Loucy (cell line): ENCODE measurements around the gene WASL.

Experiments used
- H2AFZ ChIP-seq: fragments of 200-600 bp; sonication (generic); 2 replicates; pipeline ENCODE4 v1.6.0; 2016; ENCODE audit warnings: antibody characterized with exemption, mild to moderate bottlenecking, low read length, moderate library complexity
- H3F3A ChIP-seq: fragments of 200-600 bp; 2 replicates; pipeline ENCODE4 v1.6.0; 2016; ENCODE audit warnings: antibody characterized with exemption, low read depth, mild to moderate bottlenecking
- H3K27me3 ChIP-seq: fragments of 200-600 bp; sonication (generic); 2 replicates; pipeline ENCODE4 v1.6.1; 2014; ENCODE audit warnings: low read length, mild to moderate bottlenecking; ENCODE audit not compliant: insufficient read depth, poor library complexity, severe bottlenecking
- H3K36me3 ChIP-seq: fragments of 200-600 bp; sonication (generic); 2 replicates; pipeline ENCODE4 v1.6.1; 2016; ENCODE audit warnings: low read length; ENCODE audit not compliant: insufficient read depth
- H3K4me1 ChIP-seq: fragments of 200-600 bp; sonication (generic); 2 replicates; pipeline ENCODE4 v1.5.1; 2014; ENCODE audit warnings: low read length, mild to moderate bottlenecking; ENCODE audit not compliant: insufficient read depth, poor library complexity, severe bottlenecking
- H3K4me2 ChIP-seq: fragments of 200-600 bp; sonication (generic); 2 replicates; pipeline ENCODE4 v1.6.0; 2014; ENCODE audit warnings: antibody characterized with exemption, low read length, low read depth, mild to moderate bottlenecking; ENCODE audit not compliant: poor library complexity, severe bottlenecking
- H3K4me3 ChIP-seq: fragments of 200-600 bp; sonication (generic); 2 replicates; pipeline ENCODE4 v1.5.1; 2014; ENCODE audit warnings: low read length, mild to moderate bottlenecking, mixed read lengths; ENCODE audit not compliant: poor library complexity, severe bottlenecking
- H3K79me2 ChIP-seq: fragments of 200-600 bp; sonication (generic); 2 replicates; pipeline ENCODE4 v1.6.1; 2014; ENCODE audit warnings: low read length; ENCODE audit not compliant: insufficient read depth
- H3K9ac ChIP-seq: fragments of 200-600 bp; sonication (generic); 2 replicates; pipeline ENCODE4 v1.6.0; 2014; ENCODE audit warnings: mild to moderate bottlenecking, low read depth, low read length, moderate library complexity; ENCODE audit not compliant: poor library complexity, severe bottlenecking
- H3K9me2 ChIP-seq: fragments of 200-600 bp; sonication (generic); replicated peaks from 2 replicates; pipeline ENCODE4 v1.6.1; 2016; ENCODE audit warnings: low read depth, low read length, mixed read lengths
- H3K9me3 ChIP-seq: fragments of 200-600 bp; sonication (generic); 2 replicates; pipeline ENCODE4 v1.6.1; 2014; ENCODE audit warnings: mild to moderate bottlenecking, antibody characterized with exemption, low read length, low read depth; ENCODE audit not compliant: insufficient read depth
- H4K20me1 ChIP-seq: fragments of 200-600 bp; sonication (generic); 2 replicates; pipeline ENCODE4 v1.6.0; 2014; ENCODE audit warnings: antibody characterized with exemption, low read length, mild to moderate bottlenecking; ENCODE audit not compliant: insufficient read depth, poor library complexity, severe bottlenecking
- CTCF ChIP-seq: fragments of 200-600 bp; sonication (generic); conservative IDR thresholded peaks from 2 replicates; pipeline ENCODE4 v1.5.1; 2014; ENCODE audit warnings: mild to moderate bottlenecking, antibody characterized with exemption, low read length
- EZH2phosphoT487 ChIP-seq: fragments of 200-600 bp; IDR thresholded peaks from 2 replicates; pipeline ENCODE4 v1.6.1; 2018; ENCODE audit warnings: antibody characterized with exemption, mild to moderate bottlenecking, moderate library complexity, borderline replicate concordance

The WASL gene

GRCh38 chr7:123687727-123688126, 61.1 kb downstream of the WASL start:
- Histone ChIP-seq H3K9me2 (no peaks in the 10 kb centered on the region), H3K79me2 (no peaks in the 10 kb centered on the region), H3K36me3 (peaks cover 51% of the 10 kb centered on the region; the same call in 1 of the 2 replicates), H4K20me1 (no peaks in the 10 kb centered on the region), H3K27me3 (no peaks in the 10 kb centered on the region), H3K9ac (no peak overlapping the region), H3F3A (no peaks in the 10 kb centered on the region), H3K4me2 (no peak overlapping the region), H3K4me1 (no peaks in the 10 kb centered on the region), H3K9me3 (no peaks in the 10 kb centered on the region), H2AFZ (no peak overlapping the region), H3K4me3 (no peak overlapping the region)
- TF ChIP-seq EZH2phosphoT487 = no peak

GRCh38 chr7:123687161-123687560, 61.6 kb downstream of the WASL start:
- Histone ChIP-seq H4K20me1 (no peaks in the 10 kb centered on the region), H3K9me3 (no peaks in the 10 kb centered on the region), H3K79me2 (no peaks in the 10 kb centered on the region), H3K4me1 (no peaks in the 10 kb centered on the region), H2AFZ (no peak overlapping the region), H3F3A (no peaks in the 10 kb centered on the region), H3K9ac (no peak overlapping the region), H3K27me3 (no peaks in the 10 kb centered on the region), H3K4me3 (no peak overlapping the region), H3K4me2 (no peak overlapping the region), H3K36me3 (peaks cover 46% of the 10 kb centered on the region; the same call in 1 of the 2 replicates), H3K9me2 (no peaks in the 10 kb centered on the region)
- no peak for TF ChIP-seq EZH2phosphoT487
- no peak for TF ChIP-seq CTCF

GRCh38 chr7:123682690-123683089, 66.1 kb downstream of the WASL start:
- H3K27me3 ChIP-seq = no peaks in the 10 kb centered on the region
- TF ChIP-seq CTCF = peak; percentile 68
- TF ChIP-seq EZH2phosphoT487 = no peak
- H3K4me3 ChIP-seq = no peak overlapping the region
- no peaks in the 10 kb centered on the region for H3K9me3 ChIP-seq
- no peak overlapping the region for H3K9ac ChIP-seq
- peaks cover 21% of the 10 kb centered on the region; the same call in 1 of the 2 replicates for H3K36me3 ChIP-seq
- H3K79me2 ChIP-seq = no peaks in the 10 kb centered on the region
- no peaks in the 10 kb centered on the region for H3F3A ChIP-seq
- no peaks in the 10 kb centered on the region for H4K20me1 ChIP-seq
- H2AFZ ChIP-seq = no peak overlapping the region
- H3K4me2 ChIP-seq = no peak overlapping the region
- no peaks in the 10 kb centered on the region for H3K4me1 ChIP-seq
- no peaks in the 10 kb centered on the region for H3K9me2 ChIP-seq

- no peaks in the 10 kb centered on the region for H3K9me2 ChIP-seq
- H3K79me2 ChIP-seq = no peaks in the 10 kb centered on the region
- H3K27me3 ChIP-seq = no peaks in the 10 kb centered on the region
- H3K9me3 ChIP-seq = no peaks in the 10 kb centered on the region
- no peaks in the 10 kb centered on the region for H4K20me1 ChIP-seq
- no peak overlapping the region for H2AFZ ChIP-seq
- no peaks in the 10 kb centered on the region for H3K4me1 ChIP-seq
- H3F3A ChIP-seq = no peaks in the 10 kb centered on the region
- H3K4me2 ChIP-seq = no peak overlapping the region
- no peak overlapping the region for H3K4me3 ChIP-seq
- peaks cover 21% of the 10 kb centered on the region; the same call in 1 of the 2 replicates for H3K36me3 ChIP-seq
- no peak overlapping the region for H3K9ac ChIP-seq
- TF ChIP-seq EZH2phosphoT487 = no peak
- no peak for TF ChIP-seq CTCF
Measured at GRCh38 chr7:123681561-123681960, 67.2 kb downstream of the WASL start.
